ENCODE results near the gene WDHD1. TPM values are rescaled to one million over a fixed set of nuclear protein-coding genes. Genes with fewer than 3 reads are reported as not detected.

Gene WDHD1, protein sequence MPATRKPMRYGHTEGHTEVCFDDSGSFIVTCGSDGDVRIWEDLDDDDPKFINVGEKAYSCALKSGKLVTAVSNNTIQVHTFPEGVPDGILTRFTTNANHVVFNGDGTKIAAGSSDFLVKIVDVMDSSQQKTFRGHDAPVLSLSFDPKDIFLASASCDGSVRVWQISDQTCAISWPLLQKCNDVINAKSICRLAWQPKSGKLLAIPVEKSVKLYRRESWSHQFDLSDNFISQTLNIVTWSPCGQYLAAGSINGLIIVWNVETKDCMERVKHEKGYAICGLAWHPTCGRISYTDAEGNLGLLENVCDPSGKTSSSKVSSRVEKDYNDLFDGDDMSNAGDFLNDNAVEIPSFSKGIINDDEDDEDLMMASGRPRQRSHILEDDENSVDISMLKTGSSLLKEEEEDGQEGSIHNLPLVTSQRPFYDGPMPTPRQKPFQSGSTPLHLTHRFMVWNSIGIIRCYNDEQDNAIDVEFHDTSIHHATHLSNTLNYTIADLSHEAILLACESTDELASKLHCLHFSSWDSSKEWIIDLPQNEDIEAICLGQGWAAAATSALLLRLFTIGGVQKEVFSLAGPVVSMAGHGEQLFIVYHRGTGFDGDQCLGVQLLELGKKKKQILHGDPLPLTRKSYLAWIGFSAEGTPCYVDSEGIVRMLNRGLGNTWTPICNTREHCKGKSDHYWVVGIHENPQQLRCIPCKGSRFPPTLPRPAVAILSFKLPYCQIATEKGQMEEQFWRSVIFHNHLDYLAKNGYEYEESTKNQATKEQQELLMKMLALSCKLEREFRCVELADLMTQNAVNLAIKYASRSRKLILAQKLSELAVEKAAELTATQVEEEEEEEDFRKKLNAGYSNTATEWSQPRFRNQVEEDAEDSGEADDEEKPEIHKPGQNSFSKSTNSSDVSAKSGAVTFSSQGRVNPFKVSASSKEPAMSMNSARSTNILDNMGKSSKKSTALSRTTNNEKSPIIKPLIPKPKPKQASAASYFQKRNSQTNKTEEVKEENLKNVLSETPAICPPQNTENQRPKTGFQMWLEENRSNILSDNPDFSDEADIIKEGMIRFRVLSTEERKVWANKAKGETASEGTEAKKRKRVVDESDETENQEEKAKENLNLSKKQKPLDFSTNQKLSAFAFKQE
- total RNA-seq = 9.4 TPM

DNA sequence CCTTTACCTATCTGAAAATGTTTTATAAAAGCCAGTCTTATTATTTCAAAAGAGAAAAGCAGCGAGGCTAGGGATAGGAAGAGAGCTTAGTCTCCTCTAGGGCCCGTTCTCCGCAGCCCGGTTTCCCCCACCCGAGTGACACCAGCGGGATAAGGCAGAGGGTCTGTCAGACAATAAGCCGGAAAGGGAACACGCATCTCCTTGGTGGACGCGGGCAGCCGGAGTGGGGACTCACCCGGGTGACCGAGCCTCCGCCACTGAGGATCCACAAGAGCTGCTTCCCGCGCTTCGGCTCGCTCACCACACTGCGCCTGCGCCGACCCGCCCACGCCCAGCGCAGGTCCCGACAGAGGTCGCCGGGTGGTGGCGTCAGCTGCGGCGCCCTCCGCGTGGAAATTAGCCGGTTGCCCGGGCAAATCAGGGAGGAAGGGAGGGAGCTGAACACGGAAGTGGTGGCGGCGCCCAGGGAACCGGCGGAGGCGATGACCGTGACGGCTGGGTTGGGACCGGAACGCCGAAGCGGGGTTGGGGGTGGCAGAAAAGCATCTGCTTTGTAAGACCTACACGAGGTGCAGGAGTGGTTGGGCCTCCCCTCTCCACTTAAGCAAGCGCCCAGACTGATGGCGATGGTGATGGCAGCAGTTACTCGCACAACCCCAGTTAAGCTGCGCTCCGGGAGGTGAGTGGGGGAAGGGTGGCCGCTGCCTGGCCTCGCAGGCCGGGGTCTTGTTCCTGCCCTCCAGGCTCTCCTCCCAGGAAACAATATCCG is at the start of gene WDHD1, which contains the start of gene SOCS4:
TSS of gene WDHD1 (minus strand) at position 307 of the 769 bp plus-strand sequence. CDS start 312 bp downstream, outside the sequence.
TSS of gene SOCS4 (plus strand) at position 444 of the 769 bp plus-strand sequence. CDS start 15,806 bp downstream, outside the sequence.
- Histone ChIP-seq H3K9me3 (ENCODE audit: control insufficient read depth in 3 of 3, low read length in 3 of 3) (no peaks in the 10 kb centered on the region), H3K4me1 (ENCODE audit: control insufficient read depth in 3 of 3, insufficient read depth in 3 of 3, low read length in 3 of 3) (peaks cover 4 to 23% (median 18%) of the 10 kb centered on the region in 3 donors), H3K27ac (ENCODE audit: low read depth, low read length) (peak within 1 kb of the TSS; percentile 86), H3K9ac (ENCODE audit: low read depth in 1 of 3, low read length in 3 of 3) (peak within 1 kb of the TSS; percentile 81 to 89 (median 82)), H3K27me3 (ENCODE audit: control insufficient read depth in 3 of 3, insufficient read depth in 3 of 3, low read length in 3 of 3) (no peaks in the 10 kb centered on the region), H3K36me3 (ENCODE audit: control insufficient read depth in 3 of 3, insufficient read depth in 3 of 3, low read length in 3 of 3) (no peaks in the 10 kb centered on the region), H3K4me3 (ENCODE audit: low read length in 3 of 3) (peak within 1 kb of the TSS; percentile 95 to 99 (median 96))

DNA sequence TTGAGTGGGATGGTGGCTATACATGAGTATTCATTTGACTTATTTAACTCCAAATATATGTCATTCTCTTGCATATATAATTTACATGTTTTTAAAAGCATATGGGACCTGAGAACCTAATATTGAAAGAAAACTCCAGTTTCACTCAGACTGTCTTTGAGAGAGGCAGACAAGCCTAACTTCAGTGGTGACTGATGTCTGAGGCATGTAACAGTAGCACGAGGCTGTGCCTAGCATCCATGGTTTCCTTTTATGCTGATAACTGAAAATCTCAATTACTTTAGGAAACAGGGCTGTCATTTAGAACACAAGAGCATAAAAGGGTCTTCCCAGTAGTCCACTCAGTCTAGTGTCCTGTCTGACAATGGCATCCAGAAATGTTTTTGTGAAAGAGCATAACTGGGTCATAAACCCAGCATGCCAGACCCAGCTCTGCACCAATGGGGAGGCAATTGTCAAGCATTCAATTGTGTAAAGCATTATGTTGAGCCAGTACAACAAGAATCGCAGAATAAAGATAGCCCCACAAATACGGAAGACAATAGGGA is 48.8 kb upstream of the WDHD1 start:
- Histone ChIP-seq H3K27ac (ENCODE audit: low read depth, low read length) (no peak overlapping the region), H3K9ac (ENCODE audit: low read depth in 1 of 3, low read length in 3 of 3) (no peak overlapping the region), H3K9me3 (ENCODE audit: control insufficient read depth in 3 of 3, low read length in 3 of 3) (no peaks in the 10 kb centered on the region), H3K4me3 (ENCODE audit: low read length in 3 of 3) (no peak overlapping the region), H3K36me3 (ENCODE audit: control insufficient read depth in 3 of 3, insufficient read depth in 3 of 3, low read length in 3 of 3) (no peaks in the 10 kb centered on the region), H3K4me1 (ENCODE audit: control insufficient read depth in 3 of 3, insufficient read depth in 3 of 3, low read length in 3 of 3) (peaks cover 5 to 18% (median 10%) of the 10 kb centered on the region in 3 donors), H3K27me3 (ENCODE audit: control insufficient read depth in 3 of 3, insufficient read depth in 3 of 3, low read length in 3 of 3) (no peaks in the 10 kb centered on the region)

DNA sequence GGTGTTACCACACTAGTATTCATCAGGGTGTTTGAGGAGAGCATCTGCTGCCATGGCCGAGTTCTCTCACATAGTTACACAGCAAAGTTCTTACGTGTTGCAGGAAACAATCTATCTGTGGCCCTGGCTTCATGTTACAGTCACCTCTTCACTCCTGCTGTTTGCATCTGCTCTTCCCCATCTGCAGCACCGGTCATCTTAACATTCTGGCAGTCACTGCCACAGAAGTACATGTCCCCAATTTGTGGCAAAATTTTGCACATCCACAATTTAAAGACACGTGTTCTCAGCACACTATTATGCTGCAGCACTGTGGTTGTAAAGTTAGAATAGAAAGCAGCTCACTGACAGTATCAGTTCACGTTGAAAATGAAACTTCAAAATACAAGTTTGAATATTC is 47.8 kb upstream of the WDHD1 start:
- Histone ChIP-seq H3K9me3 (ENCODE audit: control insufficient read depth in 3 of 3, low read length in 3 of 3) (no peaks in the 10 kb centered on the region), H3K4me3 (ENCODE audit: low read length in 3 of 3) (no peak overlapping the region), H3K36me3 (ENCODE audit: control insufficient read depth in 3 of 3, insufficient read depth in 3 of 3, low read length in 3 of 3) (no peaks in the 10 kb centered on the region), H3K4me1 (ENCODE audit: control insufficient read depth in 3 of 3, insufficient read depth in 3 of 3, low read length in 3 of 3) (peaks cover 5 to 18% (median 10%) of the 10 kb centered on the region in 3 donors), H3K27ac (ENCODE audit: low read depth, low read length) (no peak overlapping the region), H3K27me3 (ENCODE audit: control insufficient read depth in 3 of 3, insufficient read depth in 3 of 3, low read length in 3 of 3) (no peaks in the 10 kb centered on the region), H3K9ac (ENCODE audit: low read depth in 1 of 3, low read length in 3 of 3) (no peak overlapping the region)

DNA sequence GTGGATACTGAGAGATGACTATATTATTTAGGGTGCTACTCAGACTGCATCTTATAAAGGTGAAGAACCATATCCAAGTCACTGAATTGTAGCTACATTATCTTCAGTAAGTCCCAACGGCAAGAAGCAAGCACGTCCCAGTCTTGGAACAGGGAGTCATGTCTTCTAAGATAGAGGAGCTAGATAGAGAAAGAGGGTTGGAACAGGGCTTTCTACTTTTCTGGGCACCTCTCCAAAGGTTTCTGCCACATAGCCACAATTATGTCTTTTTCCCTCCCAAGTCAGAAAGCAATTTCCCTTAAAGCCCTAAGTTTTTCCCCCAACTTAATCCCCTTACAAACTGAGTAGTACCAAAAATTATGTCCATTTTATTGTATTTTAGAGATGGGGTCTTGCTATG is 47.0 kb upstream of the WDHD1 start:
- no peaks in the 10 kb centered on the region for H3K27me3 ChIP-seq (ENCODE audit: control insufficient read depth in 3 of 3, insufficient read depth in 3 of 3, low read length in 3 of 3)
- no peak overlapping the region for H3K9ac ChIP-seq (ENCODE audit: low read depth in 1 of 3, low read length in 3 of 3)
- no peak overlapping the region for H3K27ac ChIP-seq (ENCODE audit: low read depth, low read length)
- H3K36me3 ChIP-seq (ENCODE audit: control insufficient read depth in 3 of 3, insufficient read depth in 3 of 3, low read length in 3 of 3) = no peaks in the 10 kb centered on the region
- no peaks in the 10 kb centered on the region for H3K9me3 ChIP-seq (ENCODE audit: control insufficient read depth in 3 of 3, low read length in 3 of 3)
- no peak overlapping the region for H3K4me3 ChIP-seq (ENCODE audit: low read length in 3 of 3)
- peaks cover 5 to 18% (median 10%) of the 10 kb centered on the region in 3 donors for H3K4me1 ChIP-seq (ENCODE audit: control insufficient read depth in 3 of 3, insufficient read depth in 3 of 3, low read length in 3 of 3)

DNA sequence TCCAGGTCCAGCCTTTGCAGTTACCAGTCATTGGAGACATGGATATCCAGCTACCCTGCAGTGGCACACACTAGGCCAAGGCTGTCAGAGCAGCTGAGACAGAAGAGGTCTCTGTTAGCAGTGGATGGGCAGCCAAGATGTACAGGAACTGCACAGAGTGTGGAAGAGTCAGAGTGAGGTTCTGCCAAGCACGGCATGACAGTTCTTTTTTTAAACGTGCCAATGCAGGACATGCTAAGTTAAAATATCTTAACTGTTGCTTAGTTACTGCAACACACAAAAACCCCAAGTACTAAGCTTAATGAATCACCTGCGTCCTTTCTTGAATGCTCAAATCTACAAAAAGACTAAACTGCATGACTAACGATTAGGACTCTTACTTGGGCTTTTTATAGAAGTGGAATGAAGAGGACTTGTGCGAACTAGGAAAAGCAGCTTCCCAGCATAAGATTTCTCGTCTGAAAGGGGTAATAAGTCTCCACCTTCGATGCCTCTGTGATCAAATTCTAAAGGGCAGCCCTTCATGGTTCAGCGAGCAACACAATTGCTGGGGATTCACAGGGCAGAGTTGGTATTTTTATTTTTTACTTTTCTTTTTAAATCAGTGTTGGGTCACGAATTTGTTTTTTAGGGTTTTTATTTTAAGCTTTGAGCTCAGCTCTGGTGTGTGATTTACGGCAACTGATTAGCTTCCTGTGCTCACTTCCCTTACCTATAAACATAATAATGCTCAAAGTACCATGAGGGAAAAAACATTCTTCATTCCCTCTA is 45.2 kb upstream of the WDHD1 start:
- Histone ChIP-seq H3K4me1 (ENCODE audit: control insufficient read depth in 3 of 3, insufficient read depth in 3 of 3, low read length in 3 of 3) (peaks cover 5 to 18% (median 10%) of the 10 kb centered on the region in 3 donors), H3K27me3 (ENCODE audit: control insufficient read depth in 3 of 3, insufficient read depth in 3 of 3, low read length in 3 of 3) (no peaks in the 10 kb centered on the region), H3K27ac (ENCODE audit: low read depth, low read length) (peak overlapping the region; percentile 29), H3K36me3 (ENCODE audit: control insufficient read depth in 3 of 3, insufficient read depth in 3 of 3, low read length in 3 of 3) (peaks cover 0 to 2% (median 0%) of the 10 kb centered on the region in 3 donors), H3K9me3 (ENCODE audit: control insufficient read depth in 3 of 3, low read length in 3 of 3) (no peaks in the 10 kb centered on the region), H3K4me3 (ENCODE audit: low read length in 3 of 3) (peak overlapping the region; percentile 23 to 52 (median 35)), H3K9ac (ENCODE audit: low read depth in 1 of 3, low read length in 3 of 3) (peak overlapping the region; percentile 41 to 69 (median 60))

DNA sequence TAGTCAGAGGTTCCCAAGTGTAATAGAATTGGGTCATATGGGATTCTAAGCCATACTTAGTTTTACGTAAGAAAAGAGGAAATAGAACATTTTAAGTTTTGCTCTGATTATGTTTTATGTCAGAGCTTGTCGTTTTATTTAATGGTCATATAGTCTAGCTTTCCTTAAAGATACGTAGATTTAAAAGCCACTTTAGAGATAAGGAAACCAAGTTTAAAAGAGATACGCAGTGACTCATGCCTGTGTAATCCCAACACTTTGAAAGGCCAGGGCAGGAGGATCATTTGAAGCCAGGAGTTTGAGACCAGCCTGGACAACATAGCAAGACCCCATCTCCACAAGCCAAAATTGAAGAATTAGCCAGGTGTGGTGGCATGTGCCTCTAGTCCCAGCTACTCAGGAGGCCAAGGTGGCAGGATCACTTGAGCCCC is 44.1 kb upstream of the WDHD1 start:
- Histone ChIP-seq H3K27me3 (ENCODE audit: control insufficient read depth in 3 of 3, insufficient read depth in 3 of 3, low read length in 3 of 3) (no peaks in the 10 kb centered on the region), H3K4me1 (ENCODE audit: control insufficient read depth in 3 of 3, insufficient read depth in 3 of 3, low read length in 3 of 3) (peaks cover 5 to 18% (median 10%) of the 10 kb centered on the region in 3 donors), H3K9ac (ENCODE audit: low read depth in 1 of 3, low read length in 3 of 3) (no peak overlapping the region), H3K27ac (ENCODE audit: low read depth, low read length) (no peak overlapping the region), H3K9me3 (ENCODE audit: control insufficient read depth in 3 of 3, low read length in 3 of 3) (no peaks in the 10 kb centered on the region), H3K36me3 (ENCODE audit: control insufficient read depth in 3 of 3, insufficient read depth in 3 of 3, low read length in 3 of 3) (peaks cover 0 to 7% (median 2%) of the 10 kb centered on the region in 3 donors), H3K4me3 (ENCODE audit: low read length in 3 of 3) (no peak overlapping the region)

DNA sequence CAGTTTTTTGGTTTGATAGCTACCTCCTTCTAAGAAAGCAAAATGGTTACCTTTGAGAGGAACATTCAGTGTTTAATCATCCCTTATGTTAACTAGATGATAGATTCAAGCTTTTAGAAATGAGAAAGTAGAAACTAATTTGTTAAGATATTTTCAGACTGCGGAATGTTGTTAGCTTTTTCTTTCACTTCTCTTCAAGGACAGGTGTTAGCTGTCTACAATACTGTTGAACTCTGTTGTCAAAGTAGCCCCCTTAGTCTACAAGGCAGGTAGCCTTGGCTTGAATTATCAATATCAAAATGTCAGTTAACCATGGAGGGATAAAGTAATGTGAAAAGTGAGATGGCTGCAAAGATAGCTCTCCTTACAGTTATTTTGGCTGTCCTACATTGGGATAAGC is 39.3 kb upstream of the WDHD1 start:
- H3K27ac ChIP-seq (ENCODE audit: low read depth, low read length) = no peak overlapping the region
- H3K27me3 ChIP-seq (ENCODE audit: control insufficient read depth in 3 of 3, insufficient read depth in 3 of 3, low read length in 3 of 3) = no peaks in the 10 kb centered on the region
- H3K4me3 ChIP-seq (ENCODE audit: low read length in 3 of 3) = no peak overlapping the region
- H3K9me3 ChIP-seq (ENCODE audit: control insufficient read depth in 3 of 3, low read length in 3 of 3) = no peaks in the 10 kb centered on the region
- H3K9ac ChIP-seq (ENCODE audit: low read depth in 1 of 3, low read length in 3 of 3) = no peak overlapping the region
- H3K36me3 ChIP-seq (ENCODE audit: control insufficient read depth in 3 of 3, insufficient read depth in 3 of 3, low read length in 3 of 3) = peaks cover 10 to 27% (median 13%) of the 10 kb centered on the region in 3 donors
- peaks cover 4 to 11% (median 4%) of the 10 kb centered on the region in 3 donors for H3K4me1 ChIP-seq (ENCODE audit: control insufficient read depth in 3 of 3, insufficient read depth in 3 of 3, low read length in 3 of 3)

DNA sequence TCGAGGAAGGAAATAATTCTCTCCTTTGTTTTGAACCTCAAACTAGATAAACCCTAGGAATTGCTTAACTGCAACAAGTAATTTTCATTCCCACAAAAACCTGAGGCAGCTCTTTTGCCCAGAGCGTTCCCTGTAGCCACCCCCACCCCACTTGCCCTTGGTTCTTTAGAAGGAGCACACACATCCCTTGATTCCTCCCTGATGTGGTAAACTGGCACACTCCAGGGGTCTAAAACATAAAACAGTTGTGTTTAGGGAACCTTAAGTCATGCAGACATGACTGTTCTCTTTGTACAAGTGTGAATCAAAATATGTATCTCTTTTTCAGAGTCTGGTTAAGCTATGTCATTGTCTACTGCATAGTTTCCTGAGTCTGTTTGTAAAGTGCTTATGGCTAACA is 38.5 kb upstream of the WDHD1 start:
- Histone ChIP-seq H3K27me3 (ENCODE audit: control insufficient read depth in 3 of 3, insufficient read depth in 3 of 3, low read length in 3 of 3) (no peaks in the 10 kb centered on the region), H3K9me3 (ENCODE audit: control insufficient read depth in 3 of 3, low read length in 3 of 3) (no peaks in the 10 kb centered on the region), H3K4me1 (ENCODE audit: control insufficient read depth in 3 of 3, insufficient read depth in 3 of 3, low read length in 3 of 3) (peaks cover 4 to 11% (median 4%) of the 10 kb centered on the region in 3 donors), H3K27ac (ENCODE audit: low read depth, low read length) (no peak overlapping the region), H3K9ac (ENCODE audit: low read depth in 1 of 3, low read length in 3 of 3) (no peak overlapping the region), H3K36me3 (ENCODE audit: control insufficient read depth in 3 of 3, insufficient read depth in 3 of 3, low read length in 3 of 3) (peaks cover 10 to 27% (median 13%) of the 10 kb centered on the region in 3 donors), H3K4me3 (ENCODE audit: low read length in 3 of 3) (no peak overlapping the region)
